T-helper 1 cell treated with Interleukin-12 subunit alpha and Interleukin-12 subunit beta and Interleukin-4 antibody, amounts not matched to agents 30 μg/mL and 1 μg/mL, for 36 hours (primary cell): Measurements from ENCODE around the gene TSPAN3.

Experiments
- H3K27ac Mint-ChIP-seq: one replicate; pipeline ENCODE4 v1.8.0; 2021; ENCODE audit warnings: mild to moderate bottlenecking, mixed read lengths
- H3K27me3 Mint-ChIP-seq: one replicate; pipeline ENCODE4 v1.8.0; 2021; ENCODE audit warnings: low read depth, mixed read lengths
- H3K36me3 Mint-ChIP-seq: one replicate; pipeline ENCODE4 v1.8.0; 2021; ENCODE audit warnings: low read depth, mixed read lengths
- H3K4me1 Mint-ChIP-seq: one replicate; pipeline ENCODE4 v1.8.0; 2021; ENCODE audit warnings: low read depth, mixed read lengths
- H3K4me3 Mint-ChIP-seq: one replicate; pipeline ENCODE4 v1.8.0; 2021; ENCODE audit warnings: mild to moderate bottlenecking, moderate library complexity, mixed read lengths
- H3K9me3 Mint-ChIP-seq: one replicate; pipeline ENCODE4 v1.8.0; 2021; ENCODE audit warnings: mixed read lengths

Gene TSPAN3

GRCh38 chr15:77096541-77096940 lies 25.6 kb upstream of the TSPAN3 start:
- Mint-ChIP-seq H3K27ac (no peak overlapping the region), H3K4me1 (no peaks in the 10 kb centered on the region), H3K36me3 (no peaks in the 10 kb centered on the region), H3K4me3 (no peak overlapping the region), H3K9me3 (no peaks in the 10 kb centered on the region), H3K27me3 (peaks cover 7% of the 10 kb centered on the region)

- Mint-ChIP-seq H3K4me1 (no peaks in the 10 kb centered on the region), H3K36me3 (no peaks in the 10 kb centered on the region), H3K9me3 (no peaks in the 10 kb centered on the region), H3K27me3 (peaks cover 7% of the 10 kb centered on the region), H3K4me3 (no peak overlapping the region), H3K27ac (no peak overlapping the region)
Measured at GRCh38 chr15:77096138-77096537, 25.2 kb upstream of the TSPAN3 start.

GRCh38 chr15:77094397-77095030 lies 23.6 kb upstream of the TSPAN3 start:
- H3K36me3 Mint-ChIP-seq = no peaks in the 10 kb centered on the region
- H3K27me3 Mint-ChIP-seq = peaks cover 11% of the 10 kb centered on the region
- H3K9me3 Mint-ChIP-seq = no peaks in the 10 kb centered on the region
- H3K4me1 Mint-ChIP-seq = no peaks in the 10 kb centered on the region
- no peak overlapping the region for H3K27ac Mint-ChIP-seq
- no peak overlapping the region for H3K4me3 Mint-ChIP-seq

DNA sequence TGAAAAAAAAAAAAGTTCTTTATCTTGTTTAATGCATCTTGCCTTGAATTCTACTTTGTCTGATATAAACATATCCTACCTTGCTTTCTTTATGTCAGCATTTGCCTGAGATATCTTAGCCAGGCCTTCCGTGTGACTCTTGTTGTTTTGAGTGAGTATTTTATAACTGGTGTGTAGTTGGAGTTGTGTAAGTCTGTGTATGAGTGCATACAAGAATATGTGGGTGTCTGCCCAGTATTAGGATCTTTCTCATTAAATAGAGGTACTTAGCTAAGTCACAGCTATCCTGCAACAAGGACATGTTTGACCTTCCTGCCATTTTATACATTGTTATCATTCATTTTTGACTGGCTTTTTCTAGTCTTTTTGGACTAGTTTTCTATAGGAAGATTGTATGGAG lies 22.5 kb upstream of the TSPAN3 start:
- H3K4me3 Mint-ChIP-seq = no peak overlapping the region

DNA sequence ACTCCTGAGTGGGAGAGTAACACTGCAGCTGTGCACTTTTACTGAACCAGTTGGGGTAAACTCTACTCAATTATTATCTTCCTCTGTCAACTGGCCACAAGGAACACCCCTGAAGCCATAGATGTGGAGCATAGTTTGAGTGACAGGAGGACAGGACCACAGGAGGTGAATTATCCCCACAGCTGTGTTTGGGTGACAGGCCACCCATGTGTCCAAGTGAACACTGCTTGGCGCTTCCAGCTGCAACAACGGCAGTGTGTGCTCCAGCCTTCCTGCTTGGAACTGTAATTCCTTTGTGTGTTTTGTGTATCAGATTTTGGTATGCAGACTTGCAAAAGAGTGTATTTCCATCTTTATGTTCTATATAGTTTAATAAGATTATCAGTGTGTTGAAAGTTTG lies 20.2 kb upstream of the TSPAN3 start:
- H3K27me3 Mint-ChIP-seq = peaks cover 11% of the 10 kb centered on the region
- H3K27ac Mint-ChIP-seq = no peak overlapping the region
- H3K36me3 Mint-ChIP-seq = no peaks in the 10 kb centered on the region
- no peaks in the 10 kb centered on the region for H3K4me1 Mint-ChIP-seq
- no peaks in the 10 kb centered on the region for H3K9me3 Mint-ChIP-seq
- H3K4me3 Mint-ChIP-seq = no peak overlapping the region

More for the DNA sequence above, 22.5 kb upstream of the TSPAN3 start:
- H3K9me3 Mint-ChIP-seq = no peaks in the 10 kb centered on the region
- H3K4me1 Mint-ChIP-seq = no peaks in the 10 kb centered on the region
- no peak overlapping the region for H3K27ac Mint-ChIP-seq
- no peaks in the 10 kb centered on the region for H3K36me3 Mint-ChIP-seq
- H3K27me3 Mint-ChIP-seq = peaks cover 11% of the 10 kb centered on the region

- H3K4me3 Mint-ChIP-seq = no peak overlapping the region
- no peak overlapping the region for H3K27ac Mint-ChIP-seq
Measured at GRCh38 chr15:77087213-77087612, 16.3 kb upstream of the TSPAN3 start.

GRCh38 chr15:77085297-77085696 lies 14.4 kb upstream of the TSPAN3 start:
- no peaks in the 10 kb centered on the region for H3K36me3 Mint-ChIP-seq
- H3K9me3 Mint-ChIP-seq = no peaks in the 10 kb centered on the region
- H3K4me3 Mint-ChIP-seq = no peak overlapping the region
- H3K27me3 Mint-ChIP-seq = peaks cover 3% of the 10 kb centered on the region
- peaks cover 7% of the 10 kb centered on the region for H3K4me1 Mint-ChIP-seq
- no peak overlapping the region for H3K27ac Mint-ChIP-seq

More at GRCh38 chr15:77087213-77087612, 16.3 kb upstream of the TSPAN3 start:
- no peaks in the 10 kb centered on the region for H3K9me3 Mint-ChIP-seq
- H3K27me3 Mint-ChIP-seq = peaks cover 8% of the 10 kb centered on the region
- H3K36me3 Mint-ChIP-seq = no peaks in the 10 kb centered on the region
- peaks cover 7% of the 10 kb centered on the region for H3K4me1 Mint-ChIP-seq

GRCh38 chr15:77084436-77084835 lies 13.5 kb upstream of the TSPAN3 start:
- H3K4me3 Mint-ChIP-seq = no peak overlapping the region
- H3K36me3 Mint-ChIP-seq = no peaks in the 10 kb centered on the region
- H3K27ac Mint-ChIP-seq = no peak overlapping the region
- H3K4me1 Mint-ChIP-seq = peaks cover 7% of the 10 kb centered on the region
- no peaks in the 10 kb centered on the region for H3K9me3 Mint-ChIP-seq
- H3K27me3 Mint-ChIP-seq = peaks cover 3% of the 10 kb centered on the region

DNA sequence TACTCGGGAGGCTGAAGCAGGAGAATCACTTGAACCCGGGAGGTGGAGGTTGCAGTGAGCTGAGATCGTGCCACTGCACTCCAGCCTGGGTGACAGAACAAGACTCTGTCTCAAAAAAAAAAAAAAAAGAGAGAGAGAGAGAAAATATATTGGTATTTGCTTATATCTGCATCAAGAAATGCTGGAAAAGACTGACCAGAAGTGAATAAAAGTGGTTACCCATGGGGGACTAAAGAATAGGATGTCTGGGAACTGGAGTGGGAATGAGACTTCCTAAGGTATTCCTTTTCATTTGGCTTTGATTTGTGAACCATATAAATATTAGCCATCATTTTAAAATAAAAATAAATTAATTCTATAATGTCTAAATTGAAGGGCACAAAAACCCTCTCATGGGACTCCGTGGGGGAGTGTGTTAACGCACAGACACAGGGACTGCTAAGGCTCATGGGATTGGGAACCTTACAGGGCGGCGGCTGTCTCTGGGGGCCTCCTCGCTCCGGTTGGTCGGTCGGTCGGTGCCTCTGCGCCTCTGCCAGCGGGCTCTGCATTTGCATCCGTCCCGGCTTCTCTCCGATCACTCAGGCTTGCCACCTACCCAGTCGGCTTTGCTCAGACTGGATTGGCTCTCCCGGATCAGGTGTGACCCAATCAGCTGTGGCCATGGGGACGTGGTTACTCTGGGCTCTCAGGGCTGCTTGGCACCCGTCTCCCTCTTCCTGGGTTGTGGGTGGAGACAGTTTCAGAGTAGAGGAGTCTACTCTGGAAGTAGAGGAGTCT lies 12.7 kb upstream of the TSPAN3 start:
- peak overlapping the region; percentile 25 for H3K4me3 Mint-ChIP-seq
- H3K9me3 Mint-ChIP-seq = no peaks in the 10 kb centered on the region
- no peak overlapping the region for H3K27ac Mint-ChIP-seq
- peaks cover 3% of the 10 kb centered on the region for H3K27me3 Mint-ChIP-seq
- peaks cover 7% of the 10 kb centered on the region for H3K4me1 Mint-ChIP-seq
- H3K36me3 Mint-ChIP-seq = no peaks in the 10 kb centered on the region

DNA sequence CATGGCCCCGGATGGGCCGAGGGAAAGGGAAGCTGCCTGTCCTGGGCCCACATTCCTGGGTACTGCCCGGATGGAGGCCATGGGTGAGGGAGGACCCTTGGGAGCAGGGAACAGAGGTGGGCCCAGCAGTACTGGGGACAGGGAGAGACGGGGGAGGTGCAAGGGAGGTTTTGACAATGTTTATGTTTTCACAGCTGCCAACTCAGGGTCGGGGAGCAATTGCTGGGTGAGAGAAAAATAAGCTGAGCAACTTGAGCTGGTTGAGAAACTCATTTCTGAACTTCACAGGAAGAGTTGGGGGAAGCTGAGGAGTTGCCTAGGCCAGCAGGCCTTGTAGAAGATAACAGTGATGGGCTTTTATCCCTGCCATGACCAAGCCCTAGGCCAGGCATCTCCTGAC lies 11.1 kb upstream of the TSPAN3 start:
- Mint-ChIP-seq H3K27ac (no peak overlapping the region), H3K27me3 (peaks cover 3% of the 10 kb centered on the region), H3K4me1 (peaks cover 7% of the 10 kb centered on the region), H3K36me3 (no peaks in the 10 kb centered on the region), H3K9me3 (no peaks in the 10 kb centered on the region), H3K4me3 (no peak overlapping the region)

DNA sequence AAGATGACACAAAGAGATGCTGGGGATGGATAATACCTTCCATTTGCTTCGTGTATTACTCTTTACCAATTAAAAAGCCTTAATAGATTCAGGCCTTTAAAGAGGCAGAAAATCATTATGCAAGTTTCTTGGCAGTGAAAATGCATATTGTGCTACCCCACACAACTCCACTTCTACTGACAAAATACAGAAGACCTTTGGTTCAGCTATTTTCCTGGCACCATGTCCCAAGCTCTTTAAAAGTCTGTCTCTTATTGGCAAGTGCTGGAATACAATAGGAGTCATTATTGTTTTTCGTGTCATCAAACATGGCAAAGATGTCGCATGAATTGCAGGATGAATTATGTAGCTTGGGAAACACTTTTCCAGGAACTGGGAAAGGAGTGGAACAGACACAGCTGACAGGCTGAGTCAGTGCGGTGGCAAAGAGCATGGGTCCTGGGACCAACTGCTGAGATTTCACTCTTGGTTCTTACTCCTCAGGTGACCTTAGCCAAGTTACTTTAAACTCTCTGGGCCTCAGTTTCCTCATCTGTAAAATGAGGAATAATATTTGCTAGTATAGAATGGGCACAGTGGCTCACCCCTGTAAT lies 5.5 kb upstream of the TSPAN3 start:
- Mint-ChIP-seq H3K9me3 (no peaks in the 10 kb centered on the region), H3K36me3 (no peaks in the 10 kb centered on the region), H3K27ac (no peak overlapping the region), H3K4me1 (peaks cover 3% of the 10 kb centered on the region), H3K4me3 (no peak overlapping the region), H3K27me3 (peaks cover 12% of the 10 kb centered on the region)

DNA sequence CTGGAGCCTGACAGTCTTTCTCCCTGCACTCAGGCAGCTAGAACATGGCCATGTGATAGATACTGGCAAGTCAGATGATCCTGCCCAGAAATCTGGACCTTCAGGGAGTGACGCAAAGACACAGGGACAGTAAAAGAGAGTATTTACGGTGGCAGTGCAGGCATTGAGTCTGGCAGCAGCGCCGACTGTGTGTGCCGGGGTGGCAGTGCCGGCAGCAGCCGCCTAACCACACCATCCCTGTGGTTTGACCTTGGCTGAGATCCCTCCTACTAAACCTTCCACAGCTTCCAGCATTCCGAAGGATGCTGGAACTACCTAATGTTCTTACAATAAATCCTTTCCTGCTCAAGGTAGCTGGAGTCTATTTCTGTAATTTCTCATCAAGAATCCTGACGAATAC lies 4.6 kb upstream of the TSPAN3 start:
- Mint-ChIP-seq H3K36me3 (no peaks in the 10 kb centered on the region), H3K27me3 (peaks cover 12% of the 10 kb centered on the region), H3K4me3 (no peak overlapping the region), H3K9me3 (no peaks in the 10 kb centered on the region), H3K27ac (no peak overlapping the region), H3K4me1 (peaks cover 6% of the 10 kb centered on the region)

DNA sequence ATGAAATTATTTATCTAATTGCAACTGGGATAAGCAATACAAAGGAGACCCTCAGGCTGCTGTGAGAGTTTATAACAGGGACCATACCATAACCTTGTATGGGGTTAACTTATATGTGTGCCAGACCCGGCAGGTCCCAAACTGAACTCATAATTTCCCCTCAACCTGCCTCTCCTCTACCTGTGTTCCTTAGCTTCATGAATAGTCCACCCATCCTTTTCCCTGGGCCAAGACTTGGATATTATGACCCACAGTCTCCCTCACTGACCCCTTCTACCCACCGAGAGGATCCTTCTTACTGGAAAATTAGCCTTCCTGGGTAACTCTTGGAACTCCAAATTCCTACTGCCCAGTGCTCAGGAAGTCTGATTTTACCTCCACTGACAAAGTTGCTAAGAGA lies 3.4 kb upstream of the TSPAN3 start:
- Mint-ChIP-seq H3K4me3 (no peak overlapping the region), H3K36me3 (no peaks in the 10 kb centered on the region)

GRCh38 chr15:77071305-77072223 lies 655 bp upstream of the TSPAN3 start:
- H3K27ac Mint-ChIP-seq = no peak overlapping the region

More for the DNA sequence above, 3.4 kb upstream of the TSPAN3 start:
- Mint-ChIP-seq H3K27ac (no peak overlapping the region), H3K9me3 (no peaks in the 10 kb centered on the region), H3K4me1 (peaks cover 13% of the 10 kb centered on the region), H3K27me3 (peaks cover 19% of the 10 kb centered on the region)

More at GRCh38 chr15:77071305-77072223, 655 bp upstream of the TSPAN3 start:
- H3K36me3 Mint-ChIP-seq = no peaks in the 10 kb centered on the region
- H3K9me3 Mint-ChIP-seq = no peaks in the 10 kb centered on the region
- peaks cover 19% of the 10 kb centered on the region for H3K27me3 Mint-ChIP-seq
- H3K4me3 Mint-ChIP-seq = peak overlapping the region; percentile 78
- H3K4me1 Mint-ChIP-seq = peaks cover 19% of the 10 kb centered on the region
